ENCODE measurements around the gene MBOAT7.
A peak's percentile ranks its signal among the peaks of the same experiment; 100 is the strongest.

The MBOAT7 gene

DNA sequence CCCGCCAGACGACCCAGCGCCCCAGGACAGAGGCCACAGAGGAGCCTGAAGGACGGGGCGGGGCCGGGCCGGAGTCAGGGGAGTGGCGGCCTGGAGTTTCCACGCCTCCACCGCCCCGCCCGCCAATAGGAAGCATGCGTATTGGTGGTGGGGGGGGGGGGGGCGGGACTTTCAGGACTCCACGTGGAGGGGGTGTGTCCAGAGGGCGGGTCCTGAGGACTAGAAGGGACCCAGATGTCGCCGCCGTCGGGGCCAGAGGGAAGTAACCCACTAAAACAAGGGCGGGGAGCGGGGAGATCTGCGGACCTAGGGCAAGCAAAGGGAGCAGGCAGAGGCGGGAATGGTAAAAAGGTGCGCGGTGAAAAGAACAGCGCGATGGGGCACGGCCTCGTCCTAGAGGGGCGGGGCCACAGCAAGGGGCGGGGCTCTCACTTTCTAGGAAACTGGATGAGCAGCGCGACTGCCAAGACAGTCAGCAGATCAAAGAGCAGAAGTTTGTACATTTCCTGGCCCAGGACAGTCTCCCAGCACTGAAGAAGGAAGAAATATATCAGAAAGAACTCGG lies 27.1 kb downstream of the MBOAT7 start:
- DNase-seq (ENCODE audit: low read depth in 2 of 2) = peak; percentile 66 to 70

DNA sequence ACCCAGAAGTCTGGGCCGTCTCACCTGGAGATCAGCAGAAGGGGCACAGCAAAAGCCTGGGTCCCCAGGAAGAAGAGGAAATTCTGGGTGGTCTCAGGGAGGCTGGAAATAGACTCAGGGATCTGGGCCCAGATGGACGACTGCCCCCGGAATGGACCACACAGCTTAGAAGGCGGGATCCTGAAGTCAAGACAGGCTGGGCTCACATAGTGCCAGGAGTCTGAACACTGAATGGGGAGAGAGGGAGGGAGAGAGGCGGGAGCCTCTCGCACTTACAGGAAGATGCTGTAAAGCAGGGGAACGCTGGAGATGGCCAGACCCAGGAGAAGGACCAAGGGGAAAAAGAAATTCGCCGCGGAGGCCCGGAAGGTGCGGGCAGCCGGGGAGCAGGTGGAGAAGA lies 28.5 kb downstream of the MBOAT7 start:
- no peak for DNase-seq (ENCODE audit: low read depth in 2 of 2)

- DNase-seq (ENCODE audit: low read depth in 2 of 2) = no peak
Observed at GRCh38 chr19:54160182-54160811, 29.1 kb downstream of the MBOAT7 start.

- peak; percentile 98 for DNase-seq (ENCODE audit: low read depth in 2 of 2)
Observed at GRCh38 chr19:54159352-54160181, 29.8 kb downstream of the MBOAT7 start, which contains the start of gene LENG1. Gene LENG1 (minus strand): TSS chr19:54159721. CDS start chr19:54159695, 26 bp downstream.

DNA sequence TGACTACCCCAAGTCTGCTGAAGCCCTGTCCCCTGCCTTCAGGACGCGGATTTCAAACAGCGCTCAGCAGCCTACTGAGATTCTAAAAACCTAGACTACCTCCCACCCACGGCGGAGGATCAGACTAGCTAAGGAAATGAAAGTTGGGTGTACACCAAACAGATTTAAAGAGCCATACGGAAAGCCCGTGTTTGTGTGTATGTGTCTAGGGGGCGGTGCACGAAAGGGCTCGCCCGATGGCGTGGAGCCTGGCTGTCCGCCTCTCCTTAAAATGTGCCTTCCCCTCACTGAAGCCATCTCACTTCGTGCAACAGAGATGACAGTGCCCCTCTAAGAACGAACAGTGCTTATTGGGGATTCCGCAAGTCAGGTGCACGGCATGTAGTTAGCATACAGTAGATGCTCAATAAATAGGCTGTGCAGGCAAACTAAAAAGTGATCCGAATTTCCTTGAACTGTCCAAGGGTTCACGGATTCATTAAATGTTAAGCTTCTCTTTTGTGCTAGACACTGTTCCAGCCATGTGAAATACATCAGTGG lies 30.5 kb downstream of the MBOAT7 start:
- no peak for DNase-seq (ENCODE audit: low read depth in 2 of 2)

DNA sequence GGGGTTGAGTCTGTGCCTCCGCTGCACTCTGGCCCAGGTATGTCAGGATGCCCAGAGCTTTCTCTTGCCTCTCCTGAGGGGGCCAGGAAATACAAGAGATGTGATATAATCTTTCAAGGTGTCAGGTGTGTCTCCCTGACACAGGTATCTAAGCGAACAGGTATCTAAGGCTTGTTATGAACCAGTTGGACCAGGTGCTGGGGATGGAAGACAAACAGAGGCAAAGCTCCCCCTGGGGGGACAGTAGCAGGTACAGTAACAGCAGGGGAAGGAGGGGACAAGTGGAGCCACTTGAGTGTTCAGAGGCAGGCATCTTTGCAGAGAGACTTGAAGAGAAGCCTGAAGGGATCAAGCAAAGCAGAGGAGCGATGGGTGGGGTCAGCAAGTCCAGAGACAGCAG lies 32.4 kb downstream of the MBOAT7 start:
- DNase-seq (ENCODE audit: low read depth in 2 of 2) = no peak

GRCh38 chr19:54156490-54156889 lies 32.9 kb downstream of the MBOAT7 start:
- no peak for DNase-seq (ENCODE audit: low read depth in 2 of 2)

DNA sequence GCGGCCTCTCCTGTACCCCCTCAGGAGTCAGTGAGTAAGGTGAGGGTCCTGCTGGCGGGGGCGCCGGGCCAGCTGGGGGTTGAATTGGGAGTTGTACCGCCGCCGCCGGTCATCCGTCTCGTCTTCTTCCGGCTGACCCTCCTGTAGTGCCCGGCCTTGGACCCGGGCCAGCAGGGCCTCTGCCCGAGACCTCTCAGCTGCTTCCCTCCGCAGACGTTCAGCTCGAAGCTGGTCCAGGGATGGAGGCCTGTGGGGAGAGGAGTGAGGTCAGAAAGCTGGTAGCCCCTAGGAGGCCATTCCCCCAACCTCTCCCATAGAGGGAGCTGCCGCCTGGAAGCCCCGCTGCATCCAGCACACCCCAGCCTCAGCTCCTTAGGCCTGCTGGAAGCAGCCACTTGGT lies 33.7 kb downstream of the MBOAT7 start:
- no peak for DNase-seq (ENCODE audit: low read depth in 2 of 2)

GRCh38 chr19:54154603-54155345 lies 34.6 kb downstream of the MBOAT7 start:
- DNase-seq (ENCODE audit: low read depth in 2 of 2) = no peak

- no peak for DNase-seq (ENCODE audit: low read depth in 2 of 2)
Observed at GRCh38 chr19:54153731-54154326, 35.6 kb downstream of the MBOAT7 start.

DNA sequence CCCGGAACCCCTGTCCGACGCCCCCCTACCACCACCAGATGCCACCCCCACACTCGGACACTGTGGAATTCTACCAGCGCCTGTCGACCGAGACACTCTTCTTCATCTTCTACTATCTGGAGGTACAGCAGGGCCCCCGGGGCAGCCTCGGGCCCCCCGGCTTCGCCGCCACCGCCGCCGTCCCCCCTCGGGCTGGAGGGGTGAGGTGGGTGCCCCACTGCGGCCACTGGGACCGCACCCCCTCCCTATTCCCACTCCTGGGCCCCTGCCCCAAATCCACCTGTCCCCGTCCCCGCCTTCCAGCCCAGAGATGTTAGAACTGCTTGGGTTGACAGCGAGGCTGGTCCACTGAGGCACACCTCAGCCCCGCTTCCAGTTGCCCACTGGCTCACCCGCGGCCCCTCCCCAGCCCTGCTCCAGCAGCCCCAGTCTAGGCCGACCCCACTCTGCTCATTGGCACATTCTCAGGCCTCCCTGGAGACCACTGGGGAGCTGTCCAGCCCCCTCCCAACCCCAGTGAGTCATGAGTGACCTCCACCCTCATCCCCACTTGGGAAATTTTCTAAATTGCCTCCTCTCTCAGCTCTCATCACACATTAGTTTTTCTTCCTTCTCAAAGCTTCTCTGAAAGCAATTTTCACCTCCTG lies 36.4 kb downstream of the MBOAT7 start:
- DNase-seq (ENCODE audit: low read depth in 2 of 2) = no peak

- no peak for DNase-seq (ENCODE audit: low read depth in 2 of 2)
Observed at GRCh38 chr19:54152267-54152666, 37.1 kb downstream of the MBOAT7 start.

DNA sequence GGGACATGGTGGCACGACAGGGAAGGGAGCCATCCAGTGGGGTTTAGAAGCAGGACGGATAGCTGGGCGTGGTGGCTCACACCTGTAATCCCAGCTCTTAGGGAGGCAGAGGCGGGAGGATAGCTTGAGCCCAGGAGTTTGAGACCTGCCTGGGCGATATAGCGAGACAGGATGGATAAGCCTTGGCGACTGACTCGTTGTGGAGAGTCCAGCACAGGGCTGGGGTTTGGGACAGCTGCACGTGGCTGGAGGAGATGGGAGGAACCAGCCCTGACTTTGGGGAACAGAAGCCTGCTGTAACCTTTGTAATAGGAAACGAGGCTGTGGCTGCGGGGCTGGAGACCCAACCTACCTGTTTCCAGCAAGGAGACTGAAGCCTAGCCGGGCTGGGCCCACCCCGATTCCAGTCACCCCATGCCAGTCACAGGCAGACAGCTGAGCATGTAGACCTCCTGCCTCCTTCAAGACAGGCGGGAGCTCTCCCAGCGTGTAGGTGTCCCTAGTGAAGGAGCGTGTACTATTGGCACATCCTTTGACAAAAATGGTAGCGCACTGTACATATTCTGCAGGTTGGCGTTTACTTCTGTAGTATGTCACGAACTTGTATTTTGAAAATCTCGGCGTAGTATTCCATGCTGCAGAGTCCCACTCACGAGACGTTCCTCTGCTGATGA lies 37.9 kb downstream of the MBOAT7 start:
- no peak for DNase-seq (ENCODE audit: low read depth in 2 of 2)

DNA sequence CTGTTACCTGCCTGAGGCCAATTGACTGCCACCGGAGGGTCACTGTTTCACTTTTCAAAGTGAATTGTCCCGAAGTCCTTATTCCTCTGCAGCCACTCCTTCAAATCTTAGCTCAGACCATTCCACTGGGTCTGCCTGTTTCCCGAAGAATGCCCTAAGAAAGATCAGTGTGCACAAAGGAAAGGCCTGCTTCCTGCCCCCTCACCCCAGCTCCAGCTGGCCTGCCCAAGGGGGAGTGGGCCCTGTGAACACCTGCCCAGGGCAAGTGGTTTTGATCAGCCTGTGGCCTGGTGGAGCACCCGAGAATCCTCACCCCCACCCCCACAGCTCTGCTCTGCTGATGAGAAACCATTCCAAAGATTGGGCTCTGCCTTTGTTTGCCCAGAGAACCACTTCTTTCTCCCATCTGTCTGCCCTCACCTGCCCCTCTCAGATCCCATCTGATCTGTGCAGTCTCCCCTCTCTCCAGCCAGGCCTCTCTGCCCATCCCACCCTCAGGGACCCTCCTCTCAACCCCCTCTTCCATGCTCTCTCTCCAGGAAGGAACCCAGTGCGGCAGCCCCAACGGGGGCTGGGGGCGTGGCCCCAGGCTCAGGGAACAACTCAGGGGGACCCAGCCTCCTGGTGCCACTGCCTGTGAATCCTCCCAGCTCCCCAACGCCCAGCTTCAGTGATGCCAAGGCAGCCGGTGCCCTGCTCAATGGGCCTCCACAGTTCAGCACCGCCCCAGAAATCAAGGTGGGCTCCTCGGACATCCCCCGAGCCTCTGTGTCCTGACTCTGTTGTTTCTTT lies 40.2 kb downstream of the MBOAT7 start:
- DNase-seq (ENCODE audit: low read depth in 2 of 2) = no peak

DNA sequence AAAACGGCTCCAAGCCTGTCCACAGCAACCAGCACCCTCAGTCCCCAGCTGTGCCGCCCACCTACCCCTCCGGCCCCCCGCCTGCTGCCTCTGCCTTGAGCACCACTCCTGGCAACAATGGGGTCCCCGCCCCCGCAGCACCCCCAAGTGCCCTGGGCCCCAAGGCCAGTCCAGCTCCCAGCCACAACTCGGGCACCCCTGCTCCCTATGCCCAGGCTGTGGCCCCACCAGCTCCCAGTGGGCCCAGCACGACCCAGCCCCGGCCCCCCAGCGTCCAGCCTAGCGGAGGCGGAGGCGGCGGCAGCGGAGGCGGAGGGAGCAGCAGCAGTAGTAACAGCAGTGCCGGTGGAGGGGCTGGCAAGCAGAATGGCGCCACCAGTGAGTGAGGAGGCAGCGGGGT lies 41.2 kb downstream of the MBOAT7 start:
- DNase-seq (ENCODE audit: low read depth in 2 of 2) = no peak

DNA sequence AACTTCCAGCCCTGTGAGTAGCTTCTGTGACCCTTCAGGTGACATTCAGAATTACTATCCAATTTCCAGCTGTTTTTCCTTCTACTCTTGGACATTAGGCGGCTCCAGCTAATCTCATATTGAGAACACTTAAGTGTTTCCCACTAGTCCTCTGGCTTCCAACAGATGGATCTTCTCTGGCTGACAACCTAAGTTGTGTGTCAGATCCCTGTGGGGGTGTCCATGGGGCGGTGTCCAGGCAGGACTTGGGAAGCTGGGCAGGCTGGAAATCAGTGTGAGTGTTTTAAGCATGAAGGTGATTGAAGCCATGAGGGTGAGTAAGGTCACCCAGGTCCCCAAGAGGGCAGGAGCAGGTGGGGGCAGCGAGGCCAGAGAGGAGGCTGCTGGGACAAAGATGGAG lies 41.7 kb downstream of the MBOAT7 start:
- no peak for DNase-seq (ENCODE audit: low read depth in 2 of 2)

DNA sequence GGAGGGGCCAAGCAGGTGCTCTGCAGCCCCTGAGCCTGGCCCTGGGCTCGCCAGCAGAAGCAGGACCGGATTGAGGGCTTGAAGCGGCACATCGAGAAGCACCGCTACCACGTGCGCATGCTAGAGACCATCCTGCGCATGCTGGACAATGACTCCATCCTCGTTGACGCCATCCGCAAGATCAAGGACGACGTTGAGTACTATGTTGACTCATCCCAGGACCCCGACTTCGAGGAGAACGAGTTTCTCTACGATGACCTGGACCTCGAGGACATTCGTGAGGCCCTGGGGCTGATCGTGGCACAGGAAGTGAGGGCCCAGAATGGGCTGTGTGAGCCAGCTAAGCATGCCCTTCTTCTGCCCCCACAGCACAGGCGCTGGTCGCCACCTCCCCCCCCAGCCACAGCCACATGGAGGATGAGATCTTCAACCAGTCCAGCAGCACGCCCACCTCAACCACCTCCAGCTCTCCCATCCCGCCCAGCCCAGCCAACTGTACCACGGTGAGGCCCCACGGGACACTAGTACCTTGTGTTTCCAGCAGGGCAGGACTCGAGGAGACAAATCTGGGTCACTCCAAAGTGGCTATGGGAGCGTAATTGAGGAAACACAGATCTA lies 43.7 kb downstream of the MBOAT7 start:
- no peak for DNase-seq (ENCODE audit: low read depth in 2 of 2)

- no peak for DNase-seq (ENCODE audit: low read depth in 2 of 2)
Observed at GRCh38 chr19:54142166-54142780, 47.1 kb downstream of the MBOAT7 start.

GRCh38 chr19:54141356-54141755 lies 48.0 kb downstream of the MBOAT7 start:
- DNase-seq (ENCODE audit: low read depth in 2 of 2) = no peak

All from stimulated activated CD8-positive, alpha-beta memory T cell treated with anti-CD3 and anti-CD28 coated beads, Interleukin-15, amount 100 ng/mL, for 48 hours (primary cell).